Neural cell (in vitro differentiated cells): ENCODE data around the gene NCBP1.

Experiments used
- EP300 ChIP-seq: fragments of 450-650 bp; conservative IDR thresholded peaks from 2 replicates; pipeline ENCODE4 v1.6.1; 2014; ENCODE audit warnings: antibody characterized with exemption, mild to moderate bottlenecking, moderate library complexity; ENCODE audit not compliant: poor library complexity, severe bottlenecking
- EZH2 ChIP-seq: fragments of 200-600, 300-800 bp; shearing (Covaris generic), sonication (generic); IDR thresholded peaks from 2 replicates; pipeline ENCODE4 v1.6.1; 2014; ENCODE audit warnings: antibody characterized with exemption, low read length, borderline replicate concordance, mild to moderate bottlenecking; ENCODE audit not compliant: insufficient read depth, poor library complexity, severe bottlenecking
- POLR2AphosphoS5 ChIP-seq: IDR thresholded peaks from 2 replicates; pipeline ENCODE4 v1.6.1; 2012
- RAD21 ChIP-seq: fragments of 450-650 bp; conservative IDR thresholded peaks from 2 replicates; pipeline ENCODE4 v1.6.1; 2014; ENCODE audit warnings: antibody characterized with exemption, mild to moderate bottlenecking, moderate library complexity
- REST ChIP-seq: IDR thresholded peaks from 2 replicates; pipeline ENCODE4 v1.6.1; 2012; ENCODE audit warnings: borderline replicate concordance
- TF ChIP-seq, protein P1 (sequence below): fragments of 450-650 bp; IDR thresholded peaks from 2 replicates; pipeline ENCODE4 v1.5.1; 2014; ENCODE audit warnings: antibody characterized with exemption, mild to moderate bottlenecking, moderate library complexity; ENCODE audit not compliant: poor library complexity, severe bottlenecking

DNA sequence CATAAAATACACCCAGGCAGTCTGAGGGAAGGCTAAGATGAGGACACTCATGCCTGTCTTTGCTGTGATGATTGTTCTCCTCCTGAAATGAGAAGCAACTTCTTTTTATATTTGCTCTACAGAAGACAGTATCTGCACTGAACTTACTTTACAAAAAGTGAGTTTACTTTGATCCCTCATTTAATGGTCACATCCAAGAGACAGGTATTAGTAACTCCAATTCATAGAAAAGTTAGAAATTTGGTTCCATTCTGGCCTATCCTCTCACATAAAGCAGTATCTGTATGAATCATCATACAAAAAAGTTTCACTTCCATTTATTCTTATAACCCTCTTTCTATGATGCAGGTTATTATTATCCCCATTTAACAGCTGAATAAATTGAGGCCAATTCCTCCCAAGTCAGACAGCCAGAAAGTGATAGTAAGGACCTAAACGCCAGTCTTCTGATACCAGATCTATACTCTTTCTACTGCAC is 15.6 kb upstream of the NCBP1 start:
- no peak for TF ChIP-seq EP300
- TF ChIP-seq REST: no peak
- TF ChIP-seq, protein P1, sequence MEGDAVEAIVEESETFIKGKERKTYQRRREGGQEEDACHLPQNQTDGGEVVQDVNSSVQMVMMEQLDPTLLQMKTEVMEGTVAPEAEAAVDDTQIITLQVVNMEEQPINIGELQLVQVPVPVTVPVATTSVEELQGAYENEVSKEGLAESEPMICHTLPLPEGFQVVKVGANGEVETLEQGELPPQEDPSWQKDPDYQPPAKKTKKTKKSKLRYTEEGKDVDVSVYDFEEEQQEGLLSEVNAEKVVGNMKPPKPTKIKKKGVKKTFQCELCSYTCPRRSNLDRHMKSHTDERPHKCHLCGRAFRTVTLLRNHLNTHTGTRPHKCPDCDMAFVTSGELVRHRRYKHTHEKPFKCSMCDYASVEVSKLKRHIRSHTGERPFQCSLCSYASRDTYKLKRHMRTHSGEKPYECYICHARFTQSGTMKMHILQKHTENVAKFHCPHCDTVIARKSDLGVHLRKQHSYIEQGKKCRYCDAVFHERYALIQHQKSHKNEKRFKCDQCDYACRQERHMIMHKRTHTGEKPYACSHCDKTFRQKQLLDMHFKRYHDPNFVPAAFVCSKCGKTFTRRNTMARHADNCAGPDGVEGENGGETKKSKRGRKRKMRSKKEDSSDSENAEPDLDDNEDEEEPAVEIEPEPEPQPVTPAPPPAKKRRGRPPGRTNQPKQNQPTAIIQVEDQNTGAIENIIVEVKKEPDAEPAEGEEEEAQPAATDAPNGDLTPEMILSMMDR: no peak
- no peak for TF ChIP-seq EZH2
- no peak for TF ChIP-seq POLR2AphosphoS5
- no peak for TF ChIP-seq RAD21
